H1 (cell line): Measurements from ENCODE around the gene IMPG2. TPM values are rescaled to one million over a fixed set of nuclear protein-coding genes. Genes with fewer than 3 reads are reported as not detected.

ENCODE experiments used
- CTCF ChIA-PET: fragments of 300-600 bp; sonication (Branson Sonifier 250); formaldehyde crosslinking; loops from one replicate; lab custom pipeline; 2021; ENCODE audit not compliant: partially characterized antibody; lab: Charles Lee
- POLR2A ChIA-PET: fragments of 300-600 bp; sonication (Branson Sonifier 250); formaldehyde crosslinking; loops from one replicate; lab custom pipeline; 2021; ENCODE audit warnings: inconsistent platforms; ENCODE audit not compliant: partially characterized antibody; lab: Charles Lee
- DNase-seq, 2 experiments: peaks; one replicate each; pipeline versions ENCODE4 v3.0.0 to v3.0.0-alpha.2; 2010 to 2022; ENCODE audit warnings: low spot score in 2 of 2, low read depth in 1 of 2, mixed read lengths in 1 of 2
- FAIRE-seq: peaks from 2 replicates; lab custom pipeline; 2011; peaks lifted over from hg19 to GRCh38; lab: Jason Lieb, UNC
- H2AFZ ChIP-seq: 2 replicates; pipeline ENCODE4 v1.8.1; 2012; ENCODE audit warnings: low read length, inconsistent platforms
- H2AK5ac ChIP-seq: 2 replicates; pipeline ENCODE4 v1.6.1; 2013; ENCODE audit warnings: low read depth, low read length
- H2BK120ac ChIP-seq: replicated peaks from 2 replicates; pipeline ENCODE3; 2013; ENCODE audit warnings: low read depth, low read length, inconsistent platforms
- H2BK12ac ChIP-seq: 2 replicates; pipeline ENCODE4 v1.6.1; 2013; ENCODE audit warnings: low read depth, low read length
- H2BK15ac ChIP-seq: 2 replicates; pipeline ENCODE4 v1.6.1; 2013; ENCODE audit warnings: low read length
- H2BK20ac ChIP-seq: 2 replicates; pipeline ENCODE4 v1.6.1; 2013; ENCODE audit warnings: low read length
- H2BK5ac ChIP-seq: 2 replicates; pipeline ENCODE4 v1.6.1; 2013; ENCODE audit warnings: low read depth, low read length
- H3K14ac ChIP-seq: 2 replicates; pipeline ENCODE4 v1.6.1; 2013; ENCODE audit warnings: inconsistent platforms; ENCODE audit not compliant: insufficient read length
- H3K18ac ChIP-seq: 2 replicates; pipeline ENCODE4 v1.6.1; 2013; ENCODE audit warnings: low read length; ENCODE audit errors: extremely low read depth
- H3K23ac ChIP-seq: 2 replicates; pipeline ENCODE4 v1.6.1; 2013; ENCODE audit warnings: inconsistent platforms; ENCODE audit not compliant: insufficient read length
- H3K23me2 ChIP-seq: 2 replicates; pipeline ENCODE4 v1.6.1; 2013; ENCODE audit warnings: low read depth, low read length
- H3K27ac ChIP-seq: 2 replicates; pipeline ENCODE4 v1.6.1; 2011; ENCODE audit warnings: low read depth, low read length, inconsistent platforms
- H3K27me3 ChIP-seq, 4 experiments: replicated peaks in 1 of 4; 1 replicate in 1 of 4; 2 replicates in 3 of 4; pipeline versions ENCODE4 v1.6.1 to v1.8.1; 2011 to 2013; ENCODE audit warnings: low read length in 3 of 4, mild to moderate bottlenecking in 3 of 4, inconsistent platforms in 2 of 4, mixed read lengths in 2 of 4, moderate library complexity in 1 of 4; ENCODE audit not compliant: control insufficient read depth in 3 of 4, insufficient read depth in 3 of 4; ENCODE audit errors: extremely low read depth in 1 of 4
- H3K36me3 ChIP-seq, 4 experiments: 2 replicates each; pipeline versions ENCODE4 v1.6.1 to v1.8.1; 2011 to 2013; ENCODE audit warnings: mild to moderate bottlenecking in 4 of 4, low read length in 3 of 4, moderate library complexity in 2 of 4, control low read depth in 1 of 4, inconsistent platforms in 1 of 4; ENCODE audit not compliant: insufficient read depth in 4 of 4, control insufficient read depth in 2 of 4
- H3K4ac ChIP-seq: replicated peaks from 2 replicates; pipeline ENCODE3; 2013; ENCODE audit warnings: low read length, low read depth, mixed read lengths, inconsistent platforms; ENCODE audit not compliant: insufficient read length
- H3K4me1 ChIP-seq, 4 experiments: replicated peaks in 1 of 4; 1 replicate in 1 of 4; 2 replicates in 3 of 4; pipeline versions ENCODE4 v1.6.1 to v1.8.1; 2011 to 2013; ENCODE audit warnings: low read length in 3 of 4, inconsistent platforms in 2 of 4, mixed read lengths in 1 of 4; ENCODE audit not compliant: insufficient read depth in 4 of 4, control insufficient read depth in 3 of 4
- H3K4me2 ChIP-seq, 2 experiments: 2 replicates each; pipeline versions ENCODE4 v1.6.1 to v1.8.1; 2011 to 2013; ENCODE audit warnings: low read depth in 2 of 2, low read length in 2 of 2, control low read depth in 1 of 2, inconsistent platforms in 1 of 2, mild to moderate bottlenecking in 1 of 2; ENCODE audit not compliant: insufficient read depth in 1 of 2
- H3K4me3 ChIP-seq, 4 experiments: fragments of 200-600, 300-600 bp in 1 of 4; sonication (generic), shearing (Covaris generic), sonication (Bioruptor Twin) in 1 of 4; 2 replicates each; pipeline versions ENCODE4 v1.5.1 to v1.8.1; 2011 to 2016; ENCODE audit warnings: low read length in 4 of 4, low read depth in 3 of 4, control low read depth in 2 of 4, inconsistent platforms in 2 of 4, mild to moderate bottlenecking in 2 of 4, mixed read lengths in 1 of 4, moderate library complexity in 1 of 4; ENCODE audit not compliant: insufficient read depth in 2 of 4; ENCODE audit errors: extremely low read depth in 1 of 4
- H3K56ac ChIP-seq: replicated peaks from 2 replicates; pipeline ENCODE3; 2013; ENCODE audit warnings: low read depth, mild to moderate bottlenecking, mixed read lengths, low read length, inconsistent platforms; ENCODE audit not compliant: insufficient read length
- H3K79me1 ChIP-seq: 2 replicates; pipeline ENCODE4 v1.6.1; 2013; ENCODE audit warnings: low read depth, low read length, control low read depth
- H3K79me2 ChIP-seq, 2 experiments: 2 replicates each; pipeline versions ENCODE4 v1.6.1 to v1.8.1; 2012 to 2013; ENCODE audit warnings: low read length in 2 of 2, mild to moderate bottlenecking in 2 of 2, inconsistent platforms in 1 of 2; ENCODE audit not compliant: insufficient read depth in 2 of 2, control insufficient read depth in 1 of 2
- H3K9ac ChIP-seq, 4 experiments: replicated peaks in 1 of 4; 1 replicate in 1 of 4; 2 replicates in 3 of 4; pipeline versions ENCODE4 v1.6.1 to v1.8.1; 2011 to 2013; ENCODE audit warnings: low read depth in 3 of 4, low read length in 3 of 4, control low read depth in 2 of 4, mild to moderate bottlenecking in 2 of 4, moderate library complexity in 2 of 4, inconsistent platforms in 1 of 4; ENCODE audit errors: extremely low read depth in 1 of 4
- H3K9me3 ChIP-seq, 2 experiments: 2 replicates each; pipeline versions ENCODE4 v1.6.1 to v1.8.1; 2012 to 2013; ENCODE audit warnings: mild to moderate bottlenecking in 2 of 2, moderate library complexity in 2 of 2, control low read depth in 1 of 2, inconsistent platforms in 1 of 2, low read depth in 1 of 2, low read length in 1 of 2, mixed read lengths in 1 of 2; ENCODE audit not compliant: insufficient read depth in 2 of 2
- H4K20me1 ChIP-seq, 2 experiments: replicated peaks in 1 of 2; 2 replicates each; pipeline versions ENCODE3 to v1.8.1; 2011 to 2013; ENCODE audit warnings: inconsistent platforms in 2 of 2, low read length in 2 of 2, mild to moderate bottlenecking in 1 of 2; ENCODE audit not compliant: insufficient read depth in 2 of 2, control insufficient read depth in 1 of 2
- H4K5ac ChIP-seq: 2 replicates; pipeline ENCODE4 v1.6.1; 2013; ENCODE audit warnings: low read length, low read depth, mixed read lengths, inconsistent platforms; ENCODE audit not compliant: insufficient read length
- H4K8ac ChIP-seq: 2 replicates; pipeline ENCODE4 v1.8.0; 2013; ENCODE audit warnings: mild to moderate bottlenecking, moderate library complexity, low read length, inconsistent platforms; ENCODE audit not compliant: insufficient read depth; ENCODE audit errors: extremely low read depth
- H4K91ac ChIP-seq: replicated peaks from 2 replicates; pipeline ENCODE3; 2013; ENCODE audit warnings: low read length, mixed read lengths, inconsistent platforms; ENCODE audit not compliant: insufficient read length
- CBX8 ChIP-seq: fragments of 300-800, 300-1000 bp; sonication (generic); IDR thresholded peaks from 2 replicates; pipeline ENCODE4 v1.7.1; 2016; ENCODE audit warnings: low read depth, low read length, borderline replicate concordance
- GABPA ChIP-seq: IDR thresholded peaks from 2 replicates; pipeline ENCODE4 v1.6.1; 2011; ENCODE audit warnings: mild to moderate bottlenecking, low read length, moderate library complexity, borderline replicate concordance; ENCODE audit not compliant: insufficient read depth
- RAD21 ChIP-seq, 2 experiments: IDR thresholded peaks in 1 of 2; conservative IDR thresholded peaks in 1 of 2; 2 replicates each; pipeline ENCODE4 v1.6.1; 2011; ENCODE audit warnings: low read depth in 2 of 2, low read length in 2 of 2, improper control_type of control experiment in 1 of 2, inconsistent platforms in 1 of 2, mild to moderate bottlenecking in 1 of 2, moderate library complexity in 1 of 2
- whole genome bisulfite sequencing, 2 experiments: shearing (Covaris generic) in 1 of 2; methylation state at CpG; one replicate each; pipeline versions ENCODE4 v1.1.6 to v1.1.7; 2013 to 2015; ENCODE audit warnings: low lambda C conversion rate in 2 of 2, mixed read lengths in 2 of 2, inconsistent platforms in 1 of 2, low coverage in 1 of 2, missing lambda C conversion rate in 1 of 2; ENCODE audit not compliant: insufficient replicate concordance in 2 of 2, insufficient coverage in 1 of 2, insufficient read length in 1 of 2; ENCODE audit errors: extremely low coverage in 1 of 2, missing lambda C conversion rate in 1 of 2; 5-methylcytosine and 5-hydroxymethylcytosine counted together
- polyA plus RNA-seq, 7 experiments: library from polyadenylated mRNA; depleted of rRNA in 3 of 7; stranded (reverse) in 5 of 7; unstranded in 2 of 7; fragments of >200 nt in 5 of 7; fragments of 200-250 nt in 2 of 7; gene quantifications; 1 replicate in 5 of 7; 2 replicates in 1 of 7; 4 replicates in 1 of 7; pipeline versions ENCODE4 v1.2.1 to v1.2.3, GENCODE V29; 2011 to 2013; ENCODE audit warnings: missing spikeins in 2 of 7, mixed read lengths in 2 of 7
- total RNA-seq: library from RNA; stranded (reverse); fragmentation: NEBNext Ultra II Directional; extraction: Animal tissue kit (Norgen Biotek cat#: 25700); gene quantifications from 2 replicates; pipeline ENCODE4 v1.2.1, GENCODE V29; 2021
- TF ChIP-seq, protein P1 (sequence below), 3 experiments: IDR thresholded peaks; 1 replicate in 2 of 3; 2 replicates in 1 of 3; pipeline versions ENCODE4 v1.5.1 to v1.6.1; 2011; ENCODE audit warnings: low read length in 3 of 3, mild to moderate bottlenecking in 3 of 3, inconsistent platforms in 2 of 3, low read depth in 1 of 3, moderate library complexity in 1 of 3; ENCODE audit not compliant: insufficient read depth in 1 of 3; ENCODE audit errors: control extremely low read depth in 1 of 3

IMPG2 gene
- total and polyA plus RNA-seq, 2 of the 8 experiments (the other 6 are each of a cell fraction or from before 2014, with no cell fraction given) = 0.03 to 0.06 TPM

GRCh38 chr3:101195951-101196713 is 124.2 kb downstream of the IMPG2 start:
- Histone ChIP-seq H3K23me2 (no peaks in the 10 kb centered on the region; the same call in 1 of the 2 replicates), H3K4me1 (no peaks in the 10 kb centered on the region), H4K8ac (no peak overlapping the region), H3K23ac (no peak overlapping the region), H3K4me2 (no peak overlapping the region), H3K79me1 (no peaks in the 10 kb centered on the region), H2AFZ (peak overlapping the region; percentile 96), H3K79me2 (no peaks in the 10 kb centered on the region), H3K14ac (no peak overlapping the region), H3K36me3 (no peaks in the 10 kb centered on the region), H3K56ac (no peak overlapping the region), H4K20me1 (no peaks in the 10 kb centered on the region), H3K4ac (no peak overlapping the region), H3K18ac (no peak overlapping the region), H3K27ac (no peak overlapping the region), H4K5ac (no peak overlapping the region), H2BK20ac (no peak overlapping the region), H2BK5ac (no peak overlapping the region), H2BK15ac (no peak overlapping the region), H3K4me3 (no peak overlapping the region), H2BK120ac (no peak overlapping the region), H3K9me3 (no peaks in the 10 kb centered on the region; a peak in 1 of 4 replicates), H4K91ac (no peak overlapping the region), H3K9ac (no peak overlapping the region), H2AK5ac (no peak overlapping the region), H3K27me3 (no peaks in the 10 kb centered on the region), H2BK12ac (no peak overlapping the region)
- no peak for TF ChIP-seq CBX8
- no peak for TF ChIP-seq GABPA
- TF ChIP-seq RAD21 (IDR thresholded peaks at IDR 0.05 in 1 of 2, conservative IDR thresholded peaks at IDR 0.05 in 1 of 2; ENCODE audit: low read depth in 2 of 2, low read length in 2 of 2) = peak; percentile 83 to 87
- TF ChIP-seq, protein P1, sequence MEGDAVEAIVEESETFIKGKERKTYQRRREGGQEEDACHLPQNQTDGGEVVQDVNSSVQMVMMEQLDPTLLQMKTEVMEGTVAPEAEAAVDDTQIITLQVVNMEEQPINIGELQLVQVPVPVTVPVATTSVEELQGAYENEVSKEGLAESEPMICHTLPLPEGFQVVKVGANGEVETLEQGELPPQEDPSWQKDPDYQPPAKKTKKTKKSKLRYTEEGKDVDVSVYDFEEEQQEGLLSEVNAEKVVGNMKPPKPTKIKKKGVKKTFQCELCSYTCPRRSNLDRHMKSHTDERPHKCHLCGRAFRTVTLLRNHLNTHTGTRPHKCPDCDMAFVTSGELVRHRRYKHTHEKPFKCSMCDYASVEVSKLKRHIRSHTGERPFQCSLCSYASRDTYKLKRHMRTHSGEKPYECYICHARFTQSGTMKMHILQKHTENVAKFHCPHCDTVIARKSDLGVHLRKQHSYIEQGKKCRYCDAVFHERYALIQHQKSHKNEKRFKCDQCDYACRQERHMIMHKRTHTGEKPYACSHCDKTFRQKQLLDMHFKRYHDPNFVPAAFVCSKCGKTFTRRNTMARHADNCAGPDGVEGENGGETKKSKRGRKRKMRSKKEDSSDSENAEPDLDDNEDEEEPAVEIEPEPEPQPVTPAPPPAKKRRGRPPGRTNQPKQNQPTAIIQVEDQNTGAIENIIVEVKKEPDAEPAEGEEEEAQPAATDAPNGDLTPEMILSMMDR (IDR thresholded peaks at IDR 0.05; ENCODE audit: control extremely low read depth in 1 of 3, insufficient read depth in 1 of 3, low read depth in 1 of 3, low read length in 3 of 3) = peak in 2 of 3 experiments; percentile 47; a peak in 2 of 4 replicates
- ChIA-PET POLR2A (no interaction called here), CTCF (interaction anchor here (0.6 to 1.9 kb wide), 38 partner anchors 10 to 1070 kb away, joined by 3 to 43 read pairs (median 4); no protein-coding TSS in a partner anchor)
- no peak for DNase-seq
- FAIRE-seq = peak; percentile 85
- 65% methylated on average over 6 of the region's 6 CpGs; no CpG with 5 or more reads in 1 of the 2 experiments for WGBS, 2 experiments
